ENCODE results near the gene SLC25A25.
A peak's percentile ranks its signal among the peaks of the same experiment; 100 is the strongest.
"Not testable (repeated sequence)": the region's sequence is repeated elsewhere in the genome, so short reads cannot be mapped to it uniquely, and the experiment has no call there.

The SLC25A25 gene

GRCh38 chr9:128067645-128068385 is at the start of gene SLC25A25:
Gene SLC25A25, plus strand, starts transcription at chr9:128068232. Its CDS starts 88 bp downstream, at chr9:128068320.
- DNase-seq: peak; percentile 99

DNA sequence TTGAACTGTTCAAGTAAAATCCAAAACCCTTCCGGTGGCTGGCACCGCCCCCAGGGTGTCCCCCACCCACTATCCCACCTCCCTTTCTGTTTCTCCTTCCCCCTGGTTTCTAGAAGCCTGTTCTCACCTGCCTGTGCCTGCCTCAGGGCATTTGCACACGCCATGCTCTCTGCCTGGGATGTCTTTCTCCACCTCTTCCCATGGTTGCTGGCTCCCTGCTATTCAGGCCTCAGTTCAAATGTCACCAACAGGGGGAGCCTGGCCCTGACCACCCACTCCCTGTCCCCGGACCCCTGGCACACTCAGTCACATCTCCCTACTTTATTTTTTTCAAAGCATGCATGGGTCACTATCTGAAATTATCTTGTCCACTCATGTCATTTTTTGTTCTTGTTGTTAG is 47.3 kb upstream of the SLC25A25 start:
- DNase-seq: no peak

DNA sequence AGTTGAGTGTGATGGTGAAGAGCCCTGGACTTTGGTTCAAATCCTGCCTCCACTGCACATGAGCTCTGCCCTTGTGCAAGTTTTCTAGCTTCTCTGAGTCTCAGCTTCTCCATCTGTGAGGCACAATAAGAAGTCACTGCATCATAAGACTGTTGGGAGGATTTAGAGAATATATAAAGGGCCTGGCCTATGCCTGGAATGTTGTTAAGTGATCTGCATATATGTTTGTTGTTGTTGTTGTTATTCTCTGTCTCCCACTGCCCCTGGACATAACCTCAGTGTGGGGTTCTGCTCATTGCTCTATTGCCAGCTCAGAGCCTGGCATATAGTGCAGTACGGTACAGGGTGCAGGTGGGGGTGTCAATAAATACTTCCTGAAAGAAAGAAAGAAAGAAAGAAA is 46.9 kb upstream of the SLC25A25 start:
- no peak for DNase-seq

GRCh38 chr9:128022886-128023285 is 45.1 kb upstream of the SLC25A25 start:
- no peak for DNase-seq

- DNase-seq: not testable (repeated sequence)
These were observed 44.4 kb upstream of the SLC25A25 start for GRCh38 chr9:128023671-128024070.

GRCh38 chr9:128024761-128025308 is 43.2 kb upstream of the SLC25A25 start:
- no peak for DNase-seq

GRCh38 chr9:128025736-128026135 is 42.3 kb upstream of the SLC25A25 start:
- DNase-seq: no peak

DNA sequence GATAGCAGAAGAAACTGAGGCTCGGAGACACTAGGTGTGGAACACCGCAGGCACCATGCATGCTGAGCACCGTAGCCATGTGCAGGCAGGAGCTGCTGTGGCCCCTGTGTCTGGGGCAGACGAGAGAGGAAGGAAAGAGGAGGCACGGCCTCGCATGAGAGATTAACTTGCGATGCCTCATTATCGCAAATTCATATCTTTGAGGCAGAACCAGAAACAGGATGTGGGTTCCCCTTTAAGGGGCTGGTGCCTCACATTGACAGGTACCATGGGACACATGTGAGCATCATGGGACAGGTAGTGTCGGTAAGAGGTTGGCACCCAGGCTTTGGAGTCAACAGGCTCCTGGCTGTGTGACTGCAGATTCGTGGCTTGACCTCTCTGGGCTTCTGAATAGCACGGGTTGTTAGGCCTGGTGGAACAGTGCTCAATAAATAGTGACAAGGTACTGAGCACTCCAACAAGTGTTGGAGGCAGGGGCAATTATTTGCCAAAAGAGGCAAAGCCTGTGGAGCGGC is 41.7 kb upstream of the SLC25A25 start:
- no peak for DNase-seq

DNA sequence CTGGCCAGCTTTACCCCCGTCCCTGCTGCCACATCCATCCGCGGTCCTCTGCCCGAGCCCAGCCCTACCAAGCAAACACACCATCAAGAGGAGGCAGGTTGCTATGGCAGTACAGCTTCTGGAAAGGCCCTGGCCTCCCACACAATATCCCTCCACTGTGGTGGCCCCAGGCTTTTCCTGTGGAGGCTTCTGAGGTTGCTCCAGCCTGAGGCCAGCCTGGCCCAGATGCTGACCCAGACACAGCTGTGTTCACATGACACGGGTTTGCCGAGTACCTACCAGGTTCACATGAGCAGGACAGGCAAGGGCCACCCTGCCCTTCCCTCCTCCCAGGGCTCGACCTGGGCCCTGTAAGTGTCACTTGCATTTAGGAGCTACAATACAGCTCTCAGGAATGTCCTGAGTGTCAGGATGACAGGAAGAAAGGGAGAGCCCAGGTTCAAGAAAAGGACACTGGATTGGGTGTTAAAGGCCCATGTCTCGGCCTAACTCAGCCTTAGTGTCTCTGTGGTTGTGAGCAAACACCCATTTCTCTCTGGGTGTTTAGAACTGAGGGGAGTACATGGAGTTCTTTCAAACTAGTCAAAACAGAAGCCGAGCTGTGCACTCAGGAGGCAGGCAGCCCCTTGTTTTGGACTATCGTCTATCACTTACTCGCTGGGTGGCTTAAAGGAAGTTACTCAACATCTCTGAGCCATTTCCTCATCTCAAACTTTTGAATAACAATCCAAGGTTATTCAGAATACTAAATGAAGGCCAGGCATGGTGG is 41.1 kb upstream of the SLC25A25 start:
- DNase-seq: no peak

DNA sequence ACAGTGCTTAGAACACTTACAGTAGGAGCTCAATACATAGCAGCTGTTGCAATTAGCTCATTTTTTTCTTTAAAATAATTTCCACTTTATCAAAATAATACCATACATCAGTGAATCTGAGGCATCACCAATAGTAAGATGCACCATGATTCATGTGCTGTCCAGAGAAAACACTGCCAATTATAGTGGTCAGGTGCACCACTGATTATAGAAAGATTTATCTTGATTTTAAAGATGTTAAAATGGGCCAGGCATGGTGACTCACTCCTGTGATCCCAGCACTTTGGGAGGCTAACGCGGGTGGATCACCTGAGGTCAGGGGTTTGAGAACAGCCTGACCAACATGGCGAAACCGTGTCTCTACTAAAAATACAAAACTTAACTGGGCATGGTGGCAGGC is 40.3 kb upstream of the SLC25A25 start:
- no peak for DNase-seq

- DNase-seq: no peak
These were observed 34.4 kb upstream of the SLC25A25 start for GRCh38 chr9:128033609-128034008.

GRCh38 chr9:128034821-128035652 is 33.0 kb upstream of the SLC25A25 start:
- peak; percentile 85 for DNase-seq

- not testable (repeated sequence) for DNase-seq
These were observed 31.5 kb upstream of the SLC25A25 start for GRCh38 chr9:128036522-128036921.

- DNase-seq: not testable (repeated sequence)
These were observed 27.2 kb upstream of the SLC25A25 start for GRCh38 chr9:128040783-128041182.

DNA sequence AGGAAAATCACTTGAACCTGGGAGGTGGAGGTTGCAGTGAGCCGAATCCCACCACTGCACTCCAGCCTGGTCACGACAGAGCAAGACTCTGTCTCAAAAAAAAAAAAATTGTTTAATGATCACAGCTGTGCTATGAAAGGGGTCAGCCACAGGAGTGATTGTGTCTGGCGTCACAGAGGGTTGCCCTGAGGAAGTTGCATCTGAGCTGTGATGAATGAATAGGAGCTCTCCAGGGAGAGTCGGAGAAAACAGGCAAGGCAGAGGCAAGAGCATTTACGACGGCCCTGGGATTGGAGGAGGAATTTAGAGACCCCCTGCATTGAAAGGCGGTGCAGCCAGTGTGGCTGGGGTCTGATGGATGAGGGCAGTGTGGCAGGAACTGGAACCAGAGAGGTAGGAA is 26.0 kb upstream of the SLC25A25 start:
- no peak for DNase-seq

GRCh38 chr9:128043467-128043868 is 24.6 kb upstream of the SLC25A25 start:
- DNase-seq: no peak

- not testable (repeated sequence) for DNase-seq
These were observed 22.6 kb upstream of the SLC25A25 start for GRCh38 chr9:128045409-128045808.

- DNase-seq: no peak
These were observed 22.2 kb upstream of the SLC25A25 start for GRCh38 chr9:128045831-128046230.

DNA sequence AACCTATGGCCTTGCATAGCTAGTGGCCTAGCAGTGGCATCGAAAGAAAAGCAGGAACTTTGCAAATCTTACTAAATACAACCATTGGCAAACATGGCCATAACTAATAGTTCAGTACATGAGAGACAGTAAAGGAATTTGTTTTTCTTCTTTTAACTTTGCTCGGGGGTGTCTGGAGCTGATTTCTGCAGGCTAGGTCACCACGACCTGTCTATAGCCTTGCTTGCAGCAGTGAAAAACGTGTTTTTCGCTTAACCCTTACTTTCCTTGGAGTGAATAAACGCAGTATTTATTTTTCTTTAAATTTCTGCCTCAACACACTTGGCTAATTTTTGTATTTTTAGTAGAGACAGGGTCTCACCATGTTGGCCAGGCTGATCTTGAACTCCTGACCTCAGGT is 20.8 kb upstream of the SLC25A25 start:
- no peak for DNase-seq

GRCh38 chr9:128048663-128049062 is 19.4 kb upstream of the SLC25A25 start:
- no peak for DNase-seq

DNA sequence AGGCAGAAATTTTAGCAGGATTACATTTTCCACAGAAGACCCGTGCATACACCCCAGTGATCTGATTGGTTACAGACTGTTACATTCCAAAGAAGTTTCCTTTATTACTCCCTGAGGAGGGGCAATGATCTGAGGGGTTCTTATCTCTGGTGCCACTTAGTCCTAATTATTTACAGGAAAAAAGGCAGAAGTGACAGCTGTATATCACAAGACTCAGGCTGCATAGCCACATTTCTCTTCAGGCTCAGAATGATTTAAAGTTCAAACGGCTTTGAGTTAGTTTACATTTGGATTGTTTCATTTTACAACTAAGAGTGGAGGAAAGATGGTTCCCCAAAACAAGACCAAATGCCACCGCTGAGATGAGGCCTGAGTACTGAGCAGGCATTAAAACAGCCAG is 18.2 kb upstream of the SLC25A25 start:
- DNase-seq: no peak

GRCh38 chr9:128051932-128052709 is 15.9 kb upstream of the SLC25A25 start:
- DNase-seq: no peak
